DND-41 (cell line): ENCODE results near the gene AHNAK2.

Experiments used
- EZH2 ChIP-seq: IDR thresholded peaks from 3 replicates; pipeline ENCODE4 v1.6.1; 2012; ENCODE audit warnings: borderline replicate concordance, low read depth, mild to moderate bottlenecking, moderate library complexity, low read length, inconsistent platforms; ENCODE audit not compliant: severe bottlenecking
- TF ChIP-seq, protein P1 (sequence below): IDR thresholded peaks from 2 replicates; pipeline ENCODE4 v1.5.1; 2012; ENCODE audit warnings: borderline replicate concordance, low read length, moderate library complexity, mild to moderate bottlenecking; ENCODE audit not compliant: poor library complexity, severe bottlenecking; ENCODE audit errors: extremely low read depth

- TF ChIP-seq EZH2 = no peak
- TF ChIP-seq, protein P1, sequence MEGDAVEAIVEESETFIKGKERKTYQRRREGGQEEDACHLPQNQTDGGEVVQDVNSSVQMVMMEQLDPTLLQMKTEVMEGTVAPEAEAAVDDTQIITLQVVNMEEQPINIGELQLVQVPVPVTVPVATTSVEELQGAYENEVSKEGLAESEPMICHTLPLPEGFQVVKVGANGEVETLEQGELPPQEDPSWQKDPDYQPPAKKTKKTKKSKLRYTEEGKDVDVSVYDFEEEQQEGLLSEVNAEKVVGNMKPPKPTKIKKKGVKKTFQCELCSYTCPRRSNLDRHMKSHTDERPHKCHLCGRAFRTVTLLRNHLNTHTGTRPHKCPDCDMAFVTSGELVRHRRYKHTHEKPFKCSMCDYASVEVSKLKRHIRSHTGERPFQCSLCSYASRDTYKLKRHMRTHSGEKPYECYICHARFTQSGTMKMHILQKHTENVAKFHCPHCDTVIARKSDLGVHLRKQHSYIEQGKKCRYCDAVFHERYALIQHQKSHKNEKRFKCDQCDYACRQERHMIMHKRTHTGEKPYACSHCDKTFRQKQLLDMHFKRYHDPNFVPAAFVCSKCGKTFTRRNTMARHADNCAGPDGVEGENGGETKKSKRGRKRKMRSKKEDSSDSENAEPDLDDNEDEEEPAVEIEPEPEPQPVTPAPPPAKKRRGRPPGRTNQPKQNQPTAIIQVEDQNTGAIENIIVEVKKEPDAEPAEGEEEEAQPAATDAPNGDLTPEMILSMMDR = no peak
Measured at GRCh38 chr14:105010891-105011291, 32.7 kb upstream of the AHNAK2 start.
